HG02588 (cell line): ENCODE measurements around the gene BTBD8.
"Not testable (repeated sequence)": the region's sequence is repeated elsewhere in the genome, so short reads cannot be mapped to it uniquely, and the experiment has no call there.

Experiments
- ATAC-seq: cut with Tn5 transposase; IDR thresholded peaks from one replicate; pipeline ENCODE4 v1.9.1; 2021; ENCODE audit warnings: mild to moderate bottlenecking, moderate library complexity; ENCODE audit not compliant: unreplicated experiment

Gene BTBD8

GRCh38 chr1:92080128-92080985, at the start of gene BTBD8:
Gene BTBD8, plus strand, starts transcription at chr1:92080345. Its CDS starts 227 bp downstream, at chr1:92080572.
- ATAC-seq = peak; percentile 97

GRCh38 chr1:92030656-92031107, 49.5 kb upstream of the BTBD8 start:
- ATAC-seq = no peak

- ATAC-seq = no peak
Observed at GRCh38 chr1:92031281-92032110, 48.6 kb upstream of the BTBD8 start.

GRCh38 chr1:92037400-92037799, 42.7 kb upstream of the BTBD8 start:
- ATAC-seq = no peak

GRCh38 chr1:92038695-92039346, 41.3 kb upstream of the BTBD8 start:
- no peak for ATAC-seq

- no peak for ATAC-seq
Observed at GRCh38 chr1:92040971-92041370, 39.2 kb upstream of the BTBD8 start.

- ATAC-seq = no peak
Observed at GRCh38 chr1:92043621-92044020, 36.5 kb upstream of the BTBD8 start.

- ATAC-seq = no peak
Observed at GRCh38 chr1:92045766-92046495, 34.2 kb upstream of the BTBD8 start.

GRCh38 chr1:92051948-92052347, 28.2 kb upstream of the BTBD8 start:
- ATAC-seq = no peak

- ATAC-seq = no peak
Observed at GRCh38 chr1:92065042-92065441, 15.1 kb upstream of the BTBD8 start.

- no peak for ATAC-seq
Observed at GRCh38 chr1:92066321-92066720, 13.8 kb upstream of the BTBD8 start.

GRCh38 chr1:92070892-92071291, 9.3 kb upstream of the BTBD8 start:
- ATAC-seq = no peak

- not testable (repeated sequence) for ATAC-seq
Observed at GRCh38 chr1:92074446-92074845, 5.7 kb upstream of the BTBD8 start.

GRCh38 chr1:92075311-92075710, 4.8 kb upstream of the BTBD8 start, which contains the start of gene SETSIP:
Gene SETSIP, minus strand, starts transcription at chr1:92075411. Its CDS starts 0 bp downstream, at chr1:92075411.
- ATAC-seq = no peak

- no peak for ATAC-seq
Observed at GRCh38 chr1:92076363-92076762, 3.8 kb upstream of the BTBD8 start.

- ATAC-seq = not testable (repeated sequence)
Observed at GRCh38 chr1:92078077-92078476, 2.1 kb upstream of the BTBD8 start.

GRCh38 chr1:92079441-92079840, 704 bp upstream of the BTBD8 start:
- ATAC-seq = no peak

GRCh38 chr1:92081031-92081430, 886 bp downstream of the BTBD8 start:
- no peak for ATAC-seq

GRCh38 chr1:92084651-92085050, 4.5 kb downstream of the BTBD8 start:
- ATAC-seq = no peak

GRCh38 chr1:92085727-92086126, 5.6 kb downstream of the BTBD8 start:
- no peak for ATAC-seq
